GM21526 (cell line): Measurements from ENCODE around the gene SYNM.

ENCODE experiments used
- ATAC-seq: cut with Tn5 transposase; IDR thresholded peaks from one replicate; pipeline ENCODE4 v1.9.1; 2021; ENCODE audit warnings: moderate library complexity; ENCODE audit not compliant: unreplicated experiment, low FRiP score

The SYNM gene

DNA sequence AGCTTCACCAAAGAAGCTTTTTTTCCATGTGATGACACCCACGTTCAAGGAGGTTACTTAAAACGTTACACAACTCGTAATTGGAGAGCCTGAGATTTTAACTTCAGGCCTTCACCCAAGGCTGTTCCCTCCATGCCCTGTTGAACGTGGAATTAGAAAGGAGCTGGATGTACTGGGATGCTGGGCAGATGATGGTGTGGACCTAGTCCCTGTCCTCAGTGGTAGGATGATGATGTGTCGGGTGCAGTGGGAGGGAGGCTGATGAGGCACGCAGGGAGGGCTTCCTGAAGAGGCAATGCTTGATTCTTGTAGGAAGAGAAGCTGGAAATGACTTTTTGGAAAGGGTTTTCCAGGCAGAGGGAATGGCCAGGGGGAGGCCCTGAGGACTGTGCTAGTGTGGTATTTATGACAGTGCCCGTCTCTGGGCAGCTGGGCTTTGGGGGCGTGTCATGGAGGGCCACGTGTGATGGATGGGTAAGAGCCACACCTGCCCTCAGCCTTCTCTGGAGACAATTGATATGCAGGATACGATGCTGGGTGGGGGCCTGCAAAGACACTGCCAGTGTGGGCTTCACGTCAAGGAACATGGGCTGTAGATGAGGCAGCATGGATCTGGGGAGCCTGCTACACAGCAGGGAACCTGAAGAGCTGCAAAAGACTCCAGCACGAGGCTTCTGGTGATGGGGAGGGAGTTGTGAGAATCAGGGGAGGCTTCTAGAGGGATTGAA lies 15.3 kb downstream of the SYNM start:
- ATAC-seq = no peak

DNA sequence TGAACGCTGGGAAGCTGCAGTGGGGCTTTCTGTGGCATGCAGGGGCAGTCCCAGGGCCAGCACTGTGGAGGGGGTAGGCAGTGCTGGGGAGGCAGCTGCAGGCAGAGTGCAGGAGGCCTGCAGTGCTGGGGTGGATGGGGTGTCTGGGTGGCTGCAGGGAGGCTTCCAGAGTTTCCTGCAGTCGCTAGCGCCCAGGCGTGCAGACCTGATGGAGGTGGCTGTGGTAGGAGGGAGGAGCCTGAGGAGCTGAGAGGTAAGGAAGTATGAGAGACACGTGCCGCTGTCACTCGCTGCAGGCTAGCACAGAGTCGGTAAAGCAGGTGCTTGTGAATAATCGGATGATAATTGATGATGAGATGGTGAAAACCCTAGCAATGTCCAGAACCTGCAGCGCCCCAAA lies 16.3 kb downstream of the SYNM start:
- ATAC-seq = no peak

DNA sequence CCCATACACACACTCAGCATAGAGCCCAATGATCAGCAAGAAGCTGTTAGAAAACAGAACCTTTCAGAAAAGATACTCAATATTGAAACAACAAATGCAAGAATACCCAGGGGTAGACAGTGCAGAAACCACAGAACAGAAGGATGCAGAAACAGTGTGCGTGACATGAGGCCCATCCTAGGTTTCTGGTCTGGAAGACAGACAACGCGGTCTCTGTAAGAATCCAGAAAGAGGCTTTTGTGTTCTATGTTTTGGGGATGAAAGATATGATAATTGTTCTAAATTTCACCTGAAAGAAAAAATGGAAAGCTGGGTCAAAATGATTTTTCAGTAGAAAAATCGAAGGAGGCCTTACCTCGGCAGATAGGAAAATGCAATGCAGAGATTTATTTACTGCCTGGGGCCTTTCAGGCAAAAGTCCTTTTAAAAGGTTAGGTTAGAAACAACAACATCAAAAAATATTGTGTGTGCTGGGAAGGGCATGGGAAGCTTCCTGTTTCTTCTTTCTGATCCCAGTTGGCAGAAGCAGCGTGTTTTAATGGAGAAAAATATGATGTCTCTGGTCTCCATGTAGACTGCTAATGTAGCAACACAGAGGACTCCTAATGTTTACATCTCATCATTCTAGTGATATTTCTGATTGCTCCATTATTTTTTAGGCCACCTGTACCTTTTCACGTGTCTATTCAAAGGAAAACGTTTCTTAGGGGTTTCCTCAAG lies 17.0 kb downstream of the SYNM start:
- ATAC-seq = no peak

DNA sequence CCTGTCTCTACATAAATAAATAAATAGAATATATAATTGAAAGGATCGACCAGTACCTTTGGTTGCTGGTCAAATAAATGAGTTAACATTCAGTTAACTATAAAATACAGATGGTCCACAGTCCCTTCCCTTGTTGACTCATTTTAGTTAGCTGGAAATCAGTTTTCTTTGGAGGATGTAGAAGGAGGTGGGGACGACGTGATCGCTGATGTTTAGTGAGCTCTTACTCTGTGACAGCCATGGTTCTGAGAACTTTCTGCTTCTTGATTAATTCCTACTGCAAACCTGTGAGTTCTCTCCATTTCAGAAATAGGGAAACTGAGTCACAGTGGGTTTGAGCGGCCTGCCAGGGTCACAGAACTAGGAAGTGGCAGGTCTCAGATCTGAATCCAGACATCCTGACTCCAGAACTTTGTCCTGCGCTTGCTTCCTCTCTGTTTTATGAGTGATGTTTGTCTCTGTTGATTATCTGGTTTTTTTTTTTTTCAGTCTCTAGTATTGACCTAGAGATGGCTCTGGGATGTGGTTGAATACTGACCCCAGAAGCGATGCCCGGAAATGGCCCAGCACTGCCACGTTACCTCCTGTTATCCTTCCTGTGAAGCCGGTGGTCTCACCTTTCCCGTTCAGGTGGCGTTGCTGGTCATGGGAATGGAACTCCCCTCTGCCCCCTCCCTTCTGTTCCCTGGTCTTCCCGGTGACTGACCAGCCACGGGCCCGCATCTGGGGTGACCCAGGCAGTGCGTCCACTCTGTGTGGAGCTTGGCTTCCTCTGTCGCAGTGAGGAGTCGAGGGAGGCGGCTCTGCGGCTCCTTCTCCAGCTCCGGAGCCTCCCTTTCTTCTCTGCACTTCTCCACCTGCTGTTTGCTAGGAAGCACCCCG lies 18.2 kb downstream of the SYNM start:
- no peak for ATAC-seq

DNA sequence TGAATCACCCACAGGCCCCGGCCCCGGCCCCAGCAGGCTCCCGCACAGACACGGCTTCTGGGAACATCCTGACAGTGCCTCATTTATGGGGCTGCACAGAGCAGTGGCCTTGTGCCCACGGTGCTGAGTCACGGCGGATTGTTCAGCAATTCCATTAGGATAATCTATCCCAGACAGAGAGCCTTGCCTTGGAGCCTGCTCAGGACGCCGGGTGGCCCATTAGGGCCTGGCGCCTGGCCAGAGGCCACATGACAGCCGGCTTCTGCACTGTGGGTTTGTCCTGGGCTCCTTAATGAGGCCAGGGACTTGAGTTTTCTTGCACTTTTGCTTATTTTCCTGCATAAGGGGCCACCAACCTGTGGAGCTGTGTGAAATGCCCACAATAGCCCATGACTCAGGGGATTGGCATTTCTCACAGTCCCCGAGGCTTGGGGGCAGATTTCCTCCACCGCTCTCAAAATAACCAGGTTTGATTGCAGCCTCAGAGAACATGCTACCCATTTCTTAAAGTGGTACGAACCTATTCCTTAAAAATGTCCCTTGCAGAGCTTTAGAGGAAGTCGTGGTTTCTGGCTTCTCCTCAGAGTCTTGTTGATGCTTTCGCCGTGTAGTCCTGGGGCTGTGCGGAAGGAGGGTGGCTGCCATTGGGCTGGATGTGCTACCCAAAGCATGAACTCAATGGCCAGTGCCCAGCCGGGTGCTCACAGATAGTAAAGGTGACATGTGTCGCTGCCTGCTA lies 19.0 kb downstream of the SYNM start:
- no peak for ATAC-seq

DNA sequence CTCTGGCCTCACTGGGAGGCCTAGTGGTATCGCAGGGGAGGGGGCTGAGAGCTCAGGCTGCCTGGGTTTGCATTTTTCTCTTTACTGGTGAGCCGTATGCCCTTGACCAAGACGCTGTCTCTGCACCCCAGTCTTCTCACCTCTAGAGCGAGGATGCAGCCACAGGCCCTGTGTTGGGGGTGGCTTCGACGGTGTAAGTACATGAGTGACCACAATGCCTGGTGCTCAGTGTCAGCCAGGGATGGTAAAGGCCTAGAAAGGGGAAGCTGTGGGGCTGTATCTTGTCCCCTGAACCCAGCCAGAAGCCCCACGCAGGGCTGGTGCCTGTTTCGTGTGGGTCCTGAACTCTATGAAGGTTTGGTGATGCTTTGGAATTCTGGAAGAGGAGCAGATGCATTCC lies 19.8 kb downstream of the SYNM start:
- no peak for ATAC-seq

DNA sequence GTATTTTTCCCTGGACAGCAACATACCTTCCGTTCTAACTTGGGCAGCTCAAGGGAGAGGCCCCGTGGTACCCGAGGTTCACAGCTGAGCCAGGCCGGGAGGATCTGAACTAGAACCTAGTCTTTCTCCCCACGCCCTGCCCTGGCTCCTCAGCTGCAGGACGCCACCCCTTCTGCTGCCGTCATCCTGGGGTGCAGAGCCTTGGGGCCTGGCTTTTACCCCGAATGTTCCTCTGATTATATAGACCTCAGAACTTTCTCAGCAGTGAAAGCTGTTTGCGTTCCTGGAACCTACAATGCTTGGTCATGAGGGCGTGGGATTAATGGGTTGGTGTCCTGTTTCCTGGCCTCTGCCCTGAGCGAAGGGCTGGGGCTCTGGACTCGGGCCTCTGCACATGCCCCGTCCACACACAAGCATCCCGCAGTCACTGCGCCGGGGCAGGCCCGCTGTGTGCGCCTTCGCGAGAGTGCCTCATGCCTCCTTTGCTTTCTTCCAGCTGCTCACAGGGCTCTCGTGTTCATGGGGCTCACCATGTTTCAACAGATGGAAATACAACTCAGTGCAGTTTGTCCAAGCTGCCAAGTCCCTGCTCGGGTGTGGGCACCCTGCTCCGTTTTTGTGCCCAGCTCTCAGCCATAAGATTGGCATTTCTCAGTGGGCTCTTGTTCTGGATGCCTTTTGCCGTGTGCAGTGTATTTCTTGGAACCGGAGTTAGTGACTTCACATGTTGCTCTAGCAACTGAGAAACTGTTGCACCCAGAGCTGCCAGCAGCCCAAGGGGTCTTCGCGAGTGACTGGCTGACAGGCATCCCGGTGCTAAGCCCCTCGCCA lies 20.4 kb downstream of the SYNM start:
- ATAC-seq = no peak

DNA sequence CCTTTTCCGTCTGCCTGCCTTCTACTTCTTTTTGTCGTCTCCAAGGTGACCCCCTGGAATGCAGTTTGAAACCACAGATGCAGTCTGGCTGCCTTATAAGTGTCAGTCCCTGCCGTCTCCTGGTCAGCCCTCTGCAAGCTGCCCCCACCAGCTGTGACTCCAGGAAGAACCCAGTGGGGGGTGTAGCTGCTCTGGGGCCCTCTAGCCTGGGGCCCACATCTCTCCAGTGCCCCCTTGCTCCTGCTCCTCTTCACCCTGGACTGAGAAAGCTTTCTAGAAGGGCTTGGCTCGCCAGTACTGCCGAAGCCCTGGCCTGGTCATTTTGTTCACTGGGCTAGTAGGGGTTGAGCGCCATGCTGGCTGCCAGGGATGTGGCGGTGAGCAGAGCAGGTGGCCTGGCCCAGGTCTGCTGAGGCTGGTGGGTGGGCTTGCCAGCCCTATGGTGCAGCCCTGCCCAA lies 21.3 kb downstream of the SYNM start:
- ATAC-seq = no peak

DNA sequence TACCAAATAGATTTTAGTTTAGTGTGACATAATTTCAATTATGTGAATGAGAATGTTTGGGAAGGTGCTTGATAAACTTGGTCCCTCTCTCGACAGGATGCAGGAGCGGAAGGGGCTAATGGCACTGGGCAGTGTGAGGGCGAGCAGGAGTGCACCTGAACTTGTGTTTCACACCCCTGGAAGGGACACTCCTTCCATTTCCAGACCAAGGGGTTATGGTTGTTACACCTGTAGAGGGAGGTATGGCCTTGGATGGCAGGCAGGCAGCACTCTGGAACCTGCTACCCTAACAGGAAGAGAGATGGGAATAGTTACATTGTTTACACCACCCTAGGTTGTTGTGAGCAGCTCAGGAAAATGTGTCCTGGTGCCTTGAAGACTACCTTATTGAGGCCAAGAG lies 22.1 kb downstream of the SYNM start:
- no peak for ATAC-seq

DNA sequence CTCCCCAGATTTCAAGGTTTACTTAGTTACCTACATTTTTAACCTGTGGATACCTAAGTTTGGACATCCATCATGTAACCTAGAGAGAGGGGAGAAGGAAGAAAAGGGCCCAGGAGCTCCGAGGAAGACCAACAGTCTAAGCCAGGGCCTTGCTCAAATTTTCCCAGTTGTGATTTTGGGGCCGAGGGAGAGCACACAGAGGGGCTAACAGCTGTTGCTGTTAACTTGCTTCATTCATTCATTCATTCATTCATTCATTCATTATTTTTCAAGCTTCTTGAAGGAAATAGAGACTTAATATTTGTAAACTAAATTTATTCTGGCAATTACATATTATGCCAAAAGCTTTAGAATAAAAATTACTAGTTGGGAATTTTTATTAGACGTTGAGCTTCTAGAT lies 22.9 kb downstream of the SYNM start:
- no peak for ATAC-seq

DNA sequence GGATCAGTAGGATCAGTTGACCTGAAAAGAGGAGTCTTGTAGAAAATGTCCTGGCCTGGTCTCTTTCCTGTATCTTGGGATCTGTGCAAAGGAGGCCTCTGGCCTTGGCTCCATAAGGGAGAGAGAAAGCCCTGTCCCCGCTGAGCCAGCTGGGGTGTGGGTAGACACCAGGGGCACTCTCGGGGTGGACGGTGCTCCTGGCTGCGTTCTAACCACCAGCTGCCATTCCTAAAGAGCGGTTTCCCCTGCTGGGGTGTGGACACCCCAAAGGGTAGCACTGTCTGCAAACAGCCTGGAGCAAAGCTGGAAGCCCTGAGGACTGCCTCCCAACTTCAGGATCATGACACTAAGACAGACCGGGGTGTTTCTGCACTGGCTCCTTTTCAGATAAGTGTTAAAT lies 23.5 kb downstream of the SYNM start:
- no peak for ATAC-seq

DNA sequence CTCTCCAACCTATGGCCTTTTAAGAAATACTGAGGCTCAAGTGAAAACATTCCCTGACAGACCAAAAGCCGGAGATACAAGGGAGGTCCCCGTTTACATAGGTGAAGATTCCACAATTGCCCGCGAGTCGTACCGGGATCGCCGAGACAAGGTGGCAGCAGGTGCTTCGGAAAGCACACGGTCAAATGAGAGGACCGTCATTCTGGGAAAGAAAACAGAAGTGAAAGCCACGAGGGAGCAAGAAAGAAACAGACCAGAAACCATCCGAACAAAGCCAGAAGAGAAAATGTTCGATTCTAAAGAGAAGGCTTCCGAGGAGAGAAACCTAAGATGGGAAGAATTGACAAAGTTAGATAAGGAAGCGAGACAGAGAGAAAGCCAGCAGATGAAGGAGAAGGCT lies 24.8 kb downstream of the SYNM start:
- no peak for ATAC-seq

DNA sequence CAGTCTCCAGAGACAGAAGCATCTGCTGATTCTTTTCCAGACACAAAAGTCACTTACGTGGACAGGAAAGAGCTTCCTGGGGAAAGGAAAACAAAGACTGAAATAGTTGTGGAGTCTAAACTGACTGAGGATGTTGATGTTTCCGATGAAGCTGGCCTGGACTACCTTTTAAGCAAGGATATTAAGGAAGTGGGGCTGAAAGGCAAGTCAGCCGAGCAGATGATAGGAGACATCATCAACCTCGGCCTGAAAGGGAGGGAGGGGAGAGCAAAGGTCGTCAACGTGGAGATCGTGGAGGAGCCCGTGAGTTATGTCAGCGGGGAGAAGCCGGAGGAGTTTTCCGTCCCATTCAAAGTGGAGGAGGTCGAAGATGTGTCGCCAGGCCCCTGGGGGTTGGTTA lies 25.4 kb downstream of the SYNM start:
- no peak for ATAC-seq

DNA sequence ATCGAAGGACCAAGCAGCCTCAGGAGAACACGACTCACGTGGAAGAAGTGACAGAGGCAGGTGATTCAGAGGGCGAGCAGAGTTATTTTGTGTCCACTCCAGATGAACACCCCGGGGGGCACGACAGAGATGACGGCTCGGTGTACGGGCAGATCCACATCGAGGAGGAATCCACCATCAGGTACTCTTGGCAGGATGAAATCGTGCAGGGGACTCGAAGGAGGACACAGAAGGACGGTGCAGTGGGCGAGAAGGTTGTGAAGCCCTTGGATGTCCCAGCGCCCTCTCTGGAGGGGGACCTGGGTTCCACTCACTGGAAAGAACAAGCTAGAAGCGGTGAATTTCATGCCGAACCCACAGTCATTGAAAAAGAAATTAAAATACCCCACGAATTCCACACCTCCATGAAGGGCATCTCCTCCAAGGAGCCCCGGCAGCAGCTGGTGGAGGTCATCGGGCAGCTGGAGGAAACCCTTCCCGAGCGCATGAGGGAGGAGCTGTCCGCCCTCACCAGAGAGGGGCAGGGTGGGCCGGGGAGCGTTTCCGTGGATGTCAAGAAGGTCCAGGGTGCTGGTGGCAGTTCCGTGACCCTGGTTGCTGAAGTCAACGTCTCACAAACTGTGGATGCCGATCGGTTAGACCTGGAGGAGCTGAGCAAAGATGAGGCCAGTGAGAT lies 26.0 kb downstream of the SYNM start:
- no peak for ATAC-seq

DNA sequence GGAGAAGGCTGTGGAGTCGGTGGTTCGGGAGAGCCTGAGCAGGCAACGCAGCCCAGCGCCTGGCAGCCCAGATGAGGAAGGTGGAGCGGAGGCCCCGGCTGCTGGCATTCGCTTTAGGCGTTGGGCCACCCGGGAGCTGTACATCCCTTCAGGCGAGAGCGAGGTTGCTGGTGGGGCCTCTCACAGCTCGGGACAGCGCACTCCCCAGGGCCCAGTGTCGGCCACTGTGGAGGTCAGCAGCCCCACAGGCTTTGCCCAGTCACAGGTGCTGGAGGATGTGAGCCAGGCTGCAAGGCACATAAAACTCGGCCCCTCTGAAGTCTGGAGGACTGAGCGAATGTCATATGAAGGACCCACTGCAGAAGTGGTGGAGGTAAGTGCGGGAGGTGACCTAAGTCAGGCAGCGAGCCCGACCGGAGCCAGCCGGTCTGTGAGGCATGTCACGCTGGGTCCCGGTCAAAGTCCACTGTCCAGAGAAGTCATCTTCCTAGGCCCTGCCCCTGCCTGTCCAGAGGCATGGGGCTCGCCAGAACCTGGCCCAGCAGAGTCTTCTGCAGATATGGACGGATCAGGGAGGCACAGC lies 26.7 kb downstream of the SYNM start:
- no peak for ATAC-seq

DNA sequence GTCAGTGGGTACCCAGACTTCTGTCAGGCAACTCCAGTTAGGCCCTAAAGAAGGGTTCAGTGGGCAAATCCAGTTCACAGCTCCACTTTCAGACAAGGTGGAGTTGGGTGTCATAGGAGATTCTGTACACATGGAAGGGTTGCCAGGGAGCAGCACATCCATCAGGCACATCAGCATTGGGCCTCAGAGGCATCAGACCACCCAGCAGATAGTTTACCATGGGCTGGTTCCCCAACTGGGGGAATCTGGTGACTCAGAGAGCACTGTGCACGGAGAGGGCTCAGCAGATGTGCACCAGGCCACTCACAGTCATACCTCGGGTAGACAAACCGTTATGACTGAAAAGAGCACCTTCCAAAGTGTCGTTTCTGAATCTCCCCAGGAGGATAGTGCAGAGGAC lies 27.2 kb downstream of the SYNM start:
- ATAC-seq = no peak

DNA sequence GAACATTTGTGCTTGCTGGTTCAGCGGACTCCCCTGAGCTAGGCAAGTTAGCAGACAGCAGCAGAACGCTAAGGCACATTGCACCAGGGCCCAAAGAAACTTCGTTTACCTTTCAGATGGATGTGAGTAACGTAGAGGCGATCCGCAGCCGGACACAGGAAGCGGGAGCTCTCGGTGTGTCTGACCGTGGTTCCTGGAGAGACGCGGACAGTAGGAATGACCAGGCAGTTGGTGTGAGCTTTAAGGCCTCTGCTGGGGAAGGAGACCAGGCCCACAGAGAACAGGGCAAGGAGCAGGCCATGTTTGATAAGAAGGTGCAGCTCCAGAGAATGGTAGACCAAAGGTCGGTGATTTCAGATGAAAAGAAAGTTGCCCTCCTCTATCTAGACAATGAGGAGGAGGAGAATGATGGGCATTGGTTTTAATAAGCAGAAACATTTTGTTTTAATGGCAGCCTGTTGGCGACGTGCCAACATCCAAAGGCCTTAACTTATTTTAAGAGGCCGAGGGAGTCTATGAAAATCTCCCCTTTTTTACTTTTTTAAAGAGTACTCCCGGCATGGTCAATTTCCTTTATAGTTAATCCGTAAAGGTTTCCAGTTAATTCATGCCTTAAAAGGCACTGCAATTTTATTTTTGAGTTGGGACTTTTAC lies 27.9 kb downstream of the SYNM start:
- no peak for ATAC-seq

DNA sequence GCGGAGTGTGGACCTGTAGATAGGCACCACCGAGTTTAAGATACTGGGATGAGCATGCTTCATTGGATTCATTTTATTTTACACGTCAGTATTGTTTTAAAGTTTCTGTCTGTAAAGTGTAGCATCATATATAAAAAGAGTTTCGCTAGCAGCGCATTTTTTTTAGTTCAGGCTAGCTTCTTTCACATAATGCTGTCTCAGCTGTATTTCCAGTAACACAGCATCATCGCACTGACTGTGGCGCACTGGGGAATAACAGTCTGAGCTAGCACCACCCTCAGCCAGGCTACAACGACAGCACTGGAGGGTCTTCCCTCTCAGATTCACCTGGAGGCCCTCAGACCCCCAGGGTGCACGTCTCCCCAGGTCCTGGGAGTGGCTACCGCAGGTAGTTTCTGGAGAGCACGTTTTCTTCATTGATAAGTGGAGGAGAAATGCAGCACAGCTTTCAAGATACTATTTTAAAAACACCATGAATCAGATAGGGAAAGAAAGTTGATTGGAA lies 29.5 kb downstream of the SYNM start:
- no peak for ATAC-seq
